Transverse colon (tissue), 4 donors: ENCODE results near the gene CEBPE. TPM values are rescaled to one million over a fixed set of nuclear protein-coding genes. Genes with fewer than 3 reads are reported as not detected.

ENCODE experiments used
- DNase-seq: peaks from one replicate; pipeline ENCODE4 v3.0.0-alpha.2; 2019
- H3K27ac ChIP-seq, 4 donors: fragments of 200-600 bp; sonication (generic); 2 replicates each; pipeline ENCODE4 v1.5.1; 2016 to 2018; ENCODE audit warnings: inconsistent platforms in 4 of 4
- H3K27me3 ChIP-seq: fragments of 200-600 bp; sonication (generic); 2 replicates; pipeline ENCODE4 v1.5.1; 2017; ENCODE audit warnings: inconsistent platforms
- H3K36me3 ChIP-seq, 4 donors: fragments of 200-600 bp; sonication (generic); 2 replicates each; pipeline ENCODE4 v1.5.1; 2017 to 2019; ENCODE audit warnings: inconsistent platforms in 4 of 4
- H3K4me1 ChIP-seq, 4 donors: fragments of 200-600 bp; sonication (generic); 2 replicates each; pipeline ENCODE4 v1.5.1; 2017 to 2020; ENCODE audit warnings: inconsistent platforms in 4 of 4
- H3K4me3 ChIP-seq, 4 donors: fragments of 200-600 bp; sonication (generic); 1 replicate in 1 of 4; 2 replicates in 3 of 4; pipeline versions ENCODE4 v1.5.1 to v1.6.1; 2017 to 2019; ENCODE audit warnings: inconsistent platforms in 4 of 4
- H3K9me3 ChIP-seq, 2 donors: fragments of 200-600 bp; sonication (generic); 2 replicates each; pipeline ENCODE4 v1.5.1; 2017 to 2019; ENCODE audit warnings: inconsistent platforms in 2 of 2
- CTCF ChIP-seq, 5 experiments: fragments of 200-600 bp in 3 of 5; fragments of 450-650 bp in 2 of 5; sonication (generic) in 3 of 5; IDR thresholded peaks; 1 replicate in 2 of 5; 2 replicates in 3 of 5; pipeline ENCODE4 v1.5.1; 2016 to 2017; ENCODE audit warnings: antibody characterized with exemption in 5 of 5, inconsistent platforms in 3 of 5, mild to moderate bottlenecking in 2 of 5, moderate library complexity in 1 of 5
- EP300 ChIP-seq: sonication (generic); formaldehyde crosslinking; IDR thresholded peaks from one replicate; pipeline ENCODE4 v1.6.1; 2017; ENCODE audit warnings: antibody characterized with exemption, low read depth
- POLR2A ChIP-seq: fragments of 450-650 bp; IDR thresholded peaks from one replicate; pipeline ENCODE4 v1.6.1; 2016; ENCODE audit warnings: antibody characterized with exemption, mild to moderate bottlenecking, moderate library complexity
- POLR2AphosphoS5 ChIP-seq, 3 donors: sonication (generic); formaldehyde crosslinking; IDR thresholded peaks; one replicate each; pipeline ENCODE4 v1.6.1; 2016; ENCODE audit warnings: antibody characterized with exemption in 3 of 3
- WGBS, 2 donors: methylation state at CpG; one replicate each; pipeline ENCODE4 v1.1.5; 2018; ENCODE audit warnings: low coverage in 1 of 2; 5-methylcytosine and 5-hydroxymethylcytosine counted together
- in situ Hi-C, 4 donors: fragments of 200-750 bp; cut with MboI; loops; one replicate each; pipeline versions ENCODE4 v1.15.0 to v1.15.1; 2017; ENCODE audit warnings: low sequenced_read_pairs in 3 of 4, low pct_ligation_motif_present in 1 of 4, low pct_unique_long_range_greater_than_20kb in 1 of 4
- intact Hi-C: fragments of 100-400 bp; cut with DNase I; formaldehyde crosslinking; loops from one replicate; pipeline ENCODE4 v1.15.1; 2023; ENCODE audit warnings: low total_unique reads
- total RNA-seq, 4 donors: library from RNA; depleted of rRNA; stranded (reverse); fragments of >200 nt; gene quantifications; one replicate each; pipeline ENCODE4 v1.1.0, GENCODE V29; 2016

CEBPE gene
- total RNA-seq, 4 donors from 2014 or later: not detected

- Histone ChIP-seq H3K4me3 (no peak overlapping the region), H3K4me1 (peaks cover 0 to 6% (median 0%) of the 10 kb centered on the region in 4 donors), H3K27me3 (no peaks in the 10 kb centered on the region), H3K36me3 (no peaks in the 10 kb centered on the region), H3K27ac (no peak overlapping the region), H3K9me3 (no peaks in the 10 kb centered on the region)
- no peak for DNase-seq
- intact Hi-C loops: no loop called here
- 84% methylated on average over 8 of the region's 8 CpGs; no CpG with 5 or more reads in 1 of the 2 donors for WGBS, 2 donors
- no peak for TF ChIP-seq EP300
- TF ChIP-seq POLR2AphosphoS5 (IDR thresholded peaks at IDR 0.05): no peak
- TF ChIP-seq CTCF (IDR thresholded peaks at IDR 0.05): no peak
- no peak for TF ChIP-seq POLR2A
- in situ Hi-C loops: no loop called here
Measured at GRCh38 chr14:23126548-23127278, 7.7 kb upstream of the CEBPE start.

GRCh38 chr14:23125933-23126524 is 7.0 kb upstream of the CEBPE start:
- 85% methylated on average over 9 of the region's 9 CpGs; no CpG with 5 or more reads in 1 of the 2 donors for WGBS, 2 donors
- in situ Hi-C loops (no loop called here), intact Hi-C loops (no loop called here)
- DNase-seq: no peak
- Histone ChIP-seq H3K4me3 (no peak overlapping the region), H3K4me1 (peaks cover 0 to 13% (median 3%) of the 10 kb centered on the region in 4 donors), H3K9me3 (no peaks in the 10 kb centered on the region), H3K27me3 (no peaks in the 10 kb centered on the region), H3K36me3 (no peaks in the 10 kb centered on the region), H3K27ac (no peak overlapping the region)
- no peak for TF ChIP-seq POLR2AphosphoS5 (IDR thresholded peaks at IDR 0.05)
- TF ChIP-seq POLR2A: no peak
- no peak for TF ChIP-seq CTCF (IDR thresholded peaks at IDR 0.05)
- no peak for TF ChIP-seq EP300

GRCh38 chr14:23125011-23125410 is 6.0 kb upstream of the CEBPE start:
- no peak overlapping the region for H3K4me3 ChIP-seq
- 37 to 63% methylated on average over 3 of the region's 3 CpGs for WGBS, 2 donors
- no peak for TF ChIP-seq EP300
- no peak for TF ChIP-seq CTCF (IDR thresholded peaks at IDR 0.05)
- no peak for TF ChIP-seq POLR2AphosphoS5 (IDR thresholded peaks at IDR 0.05)
- TF ChIP-seq POLR2A: no peak
- in situ Hi-C loops (no loop called here), intact Hi-C loops (no loop called here)
- H3K27ac ChIP-seq: no peak overlapping the region
- DNase-seq: no peak
- H3K4me1 ChIP-seq: peaks cover 0 to 15% (median 5%) of the 10 kb centered on the region in 4 donors
- H3K27me3 ChIP-seq: no peaks in the 10 kb centered on the region
- H3K9me3 ChIP-seq: no peaks in the 10 kb centered on the region
- no peaks in the 10 kb centered on the region for H3K36me3 ChIP-seq

GRCh38 chr14:23124337-23124954 is 5.4 kb upstream of the CEBPE start:
- no peak for DNase-seq
- 91% methylated on average over 13 of the region's 13 CpGs; no CpG with 5 or more reads in 1 of the 2 donors for WGBS, 2 donors
- intact Hi-C loops: no loop called here
- Histone ChIP-seq H3K36me3 (no peaks in the 10 kb centered on the region), H3K27ac (no peak overlapping the region), H3K27me3 (no peaks in the 10 kb centered on the region), H3K9me3 (no peaks in the 10 kb centered on the region), H3K4me3 (no peak overlapping the region), H3K4me1 (peaks cover 0 to 20% (median 5%) of the 10 kb centered on the region in 4 donors)
- no peak for TF ChIP-seq POLR2A
- TF ChIP-seq CTCF (IDR thresholded peaks at IDR 0.05): no peak
- TF ChIP-seq POLR2AphosphoS5 (IDR thresholded peaks at IDR 0.05): no peak
- no peak for TF ChIP-seq EP300
- in situ Hi-C loops: loop anchor here (5.0 to 25.0 kb wide), 3 partner anchors 58 to 163 kb away; partner anchors contain the start of genes HOMEZ (in 3 of the 4) and SLC7A8 (in 1 of the 4)
